ENCODE measurements around the gene AP2M1. TPM values are rescaled to one million over a fixed set of nuclear protein-coding genes. Genes with fewer than 3 reads are reported as not detected.

Gene AP2M1
- total and polyA plus RNA-seq, 2 of the 13 experiments (the other 11 are each of a cell fraction or from before 2014, with no cell fraction given) = 126 to 146 TPM

DNA sequence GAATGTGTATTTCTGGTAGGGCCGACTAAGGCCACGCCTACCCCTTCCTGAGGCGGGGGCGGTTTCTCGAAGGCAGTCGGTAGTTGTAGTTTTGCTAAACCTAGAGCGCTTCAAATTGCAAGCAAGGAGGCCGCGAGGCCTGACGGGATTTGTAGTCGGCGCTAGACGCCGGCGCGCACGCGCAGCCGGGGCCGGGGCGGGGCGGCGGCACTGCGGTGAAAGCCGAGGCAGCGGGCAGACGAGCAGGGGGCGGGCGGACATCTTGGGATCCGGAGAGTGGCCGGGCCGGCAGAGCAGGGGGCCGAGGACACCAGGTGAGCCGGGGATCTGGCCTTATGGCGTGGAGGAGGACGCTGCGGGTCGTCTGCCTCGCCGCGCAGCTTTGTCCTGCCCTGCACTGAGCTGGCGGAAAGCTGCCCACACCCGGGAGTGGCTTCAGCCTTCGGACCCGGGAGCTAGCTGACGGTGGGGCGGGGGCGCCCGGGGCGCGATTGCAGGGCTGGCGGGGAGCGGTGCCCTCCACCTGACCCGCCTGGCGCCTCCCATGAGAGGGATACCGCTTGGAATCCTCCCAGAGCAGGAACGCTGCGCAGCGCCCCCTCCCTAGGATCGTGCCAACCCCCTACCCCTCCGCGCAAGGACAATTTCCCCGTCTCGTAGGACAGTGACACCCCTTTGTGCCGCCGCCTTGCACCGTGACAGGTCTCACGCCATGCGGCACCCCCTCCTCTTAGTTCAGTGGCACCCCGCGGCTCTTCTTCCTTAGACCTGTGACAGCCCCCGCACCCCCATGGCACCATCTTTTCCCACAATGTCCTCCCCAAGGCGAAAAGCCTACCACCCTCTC, at the start of gene AP2M1 (continued):
- no peak for TF ChIP-seq ARNT2 (CRISPR knock-in tag; IDR thresholded peaks at IDR 0.05; ENCODE audit: low read depth)
- TF ChIP-seq MAF1 (CRISPR knock-in tag; IDR thresholded peaks at IDR 0.05; ENCODE audit: borderline replicate concordance) = no peak
- no peak for TF ChIP-seq MAFF (IDR thresholded peaks at IDR 0.05; ENCODE audit: low read depth, low read length)
- TF ChIP-seq MED13 (CRISPR knock-in tag; IDR thresholded peaks at IDR 0.05) = no peak
- TF ChIP-seq TEAD3 (CRISPR knock-in tag; optimal IDR thresholded peaks at IDR 0.05; ENCODE audit: borderline replicate concordance) = peak; percentile 80
- TF ChIP-seq GATA4 (IDR thresholded peaks at IDR 0.05; ENCODE audit: borderline replicate concordance, low read depth) = no peak
- TF ChIP-seq GABPA (IDR thresholded peaks at IDR 0.05; ENCODE audit: low read depth, low read length) = peak; percentile 25; the same call in 1 of the 2 replicates
- TF ChIP-seq GABPA (CRISPR knock-in tag; IDR thresholded peaks at IDR 0.05; ENCODE audit: low read depth) = peak; percentile 86
- no peak for TF ChIP-seq SMARCE1 (IDR thresholded peaks at IDR 0.05; ENCODE audit: borderline replicate concordance)
- no peak for TF ChIP-seq RBAK (CRISPR knock-in tag; IDR thresholded peaks at IDR 0.05)
- TF ChIP-seq, protein P1, sequence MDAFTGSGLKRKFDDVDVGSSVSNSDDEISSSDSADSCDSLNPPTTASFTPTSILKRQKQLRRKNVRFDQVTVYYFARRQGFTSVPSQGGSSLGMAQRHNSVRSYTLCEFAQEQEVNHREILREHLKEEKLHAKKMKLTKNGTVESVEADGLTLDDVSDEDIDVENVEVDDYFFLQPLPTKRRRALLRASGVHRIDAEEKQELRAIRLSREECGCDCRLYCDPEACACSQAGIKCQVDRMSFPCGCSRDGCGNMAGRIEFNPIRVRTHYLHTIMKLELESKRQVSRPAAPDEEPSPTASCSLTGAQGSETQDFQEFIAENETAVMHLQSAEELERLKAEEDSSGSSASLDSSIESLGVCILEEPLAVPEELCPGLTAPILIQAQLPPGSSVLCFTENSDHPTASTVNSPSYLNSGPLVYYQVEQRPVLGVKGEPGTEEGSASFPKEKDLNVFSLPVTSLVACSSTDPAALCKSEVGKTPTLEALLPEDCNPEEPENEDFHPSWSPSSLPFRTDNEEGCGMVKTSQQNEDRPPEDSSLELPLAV (CRISPR knock-in tag; conservative IDR thresholded peaks at IDR 0.05; ENCODE audit: low read depth) = no peak
- TF ChIP-seq CBX1 (IDR thresholded peaks at IDR 0.05; ENCODE audit: low read depth) = peak; percentile 62
- TF ChIP-seq ZFYVE20 (CRISPR knock-in tag; IDR thresholded peaks at IDR 0.05; ENCODE audit: borderline replicate concordance, low read depth) = no peak
- TF ChIP-seq, protein P2, sequence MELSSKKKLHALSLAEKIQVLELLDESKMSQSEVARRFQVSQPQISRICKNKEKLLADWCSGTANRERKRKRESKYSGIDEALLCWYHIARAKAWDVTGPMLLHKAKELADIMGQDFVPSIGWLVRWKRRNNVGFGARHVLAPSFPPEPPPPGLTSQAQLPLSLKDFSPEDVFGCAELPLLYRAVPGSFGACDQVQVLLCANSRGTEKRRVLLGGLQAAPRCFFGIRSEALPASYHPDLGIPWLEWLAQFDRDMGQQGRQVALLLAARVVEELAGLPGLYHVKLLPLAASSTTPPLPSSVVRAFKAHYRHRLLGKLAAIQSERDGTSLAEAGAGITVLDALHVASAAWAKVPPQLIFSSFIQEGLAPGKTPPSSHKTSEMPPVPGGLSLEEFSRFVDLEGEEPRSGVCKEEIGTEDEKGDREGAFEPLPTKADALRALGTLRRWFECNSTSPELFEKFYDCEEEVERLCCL (CRISPR knock-in tag; IDR thresholded peaks at IDR 0.05; ENCODE audit: borderline replicate concordance) = no peak
- no peak for TF ChIP-seq FOSL1 (CRISPR knock-in tag; IDR thresholded peaks at IDR 0.05; ENCODE audit: borderline replicate concordance)
- peak; percentile 50; the same call in 1 of the 2 replicates for TF ChIP-seq ZNF773 (CRISPR knock-in tag; IDR thresholded peaks at IDR 0.05; ENCODE audit: borderline replicate concordance)
- no peak for TF ChIP-seq ZNF274 (CRISPR knock-in tag; IDR thresholded peaks at IDR 0.05)
- peak; percentile 44; the same call in 1 of the 2 replicates for TF ChIP-seq RFXAP (CRISPR knock-in tag; IDR thresholded peaks at IDR 0.05; ENCODE audit: borderline replicate concordance)
- TF ChIP-seq ZFX (CRISPR knock-in tag; IDR thresholded peaks at IDR 0.05; ENCODE audit: low read depth) = peak; percentile 81
- TF ChIP-seq ZXDC (CRISPR knock-in tag; IDR thresholded peaks at IDR 0.05) = peak; percentile 21; the same call in 1 of the 2 replicates
- no peak for TF ChIP-seq SMAD1 (CRISPR knock-in tag; IDR thresholded peaks at IDR 0.05; ENCODE audit: borderline replicate concordance, low read depth)
